Measurements from ENCODE around the gene NFIC. TPM values are rescaled to one million over a fixed set of nuclear protein-coding genes. Genes with fewer than 3 reads are reported as not detected.

NFIC gene
- polyA plus RNA-seq, 1 donor from 2014 or later = 0.24 TPM

GRCh38 chr19:3465552-3465951, 99.2 kb downstream of the NFIC start:
- TF ChIP-seq POLR2AphosphoS5 (IDR thresholded peaks at IDR 0.05) = no peak
- no peak for TF ChIP-seq EZH2 (IDR thresholded peaks at IDR 0.05; ENCODE audit: borderline replicate concordance, insufficient read depth, low read length, poor library complexity, severe bottlenecking)
- TF ChIP-seq MXI1 (conservative IDR thresholded peaks at IDR 0.05; ENCODE audit: poor library complexity, severe bottlenecking) = no peak
- no peak for TF ChIP-seq RAD21 (conservative IDR thresholded peaks at IDR 0.05)
- no peak for TF ChIP-seq SMC3 (conservative IDR thresholded peaks at IDR 0.05; ENCODE audit: poor library complexity)
- TF ChIP-seq TAF1 (IDR thresholded peaks at IDR 0.05; ENCODE audit: low read depth) = no peak
- TF ChIP-seq, protein P1, sequence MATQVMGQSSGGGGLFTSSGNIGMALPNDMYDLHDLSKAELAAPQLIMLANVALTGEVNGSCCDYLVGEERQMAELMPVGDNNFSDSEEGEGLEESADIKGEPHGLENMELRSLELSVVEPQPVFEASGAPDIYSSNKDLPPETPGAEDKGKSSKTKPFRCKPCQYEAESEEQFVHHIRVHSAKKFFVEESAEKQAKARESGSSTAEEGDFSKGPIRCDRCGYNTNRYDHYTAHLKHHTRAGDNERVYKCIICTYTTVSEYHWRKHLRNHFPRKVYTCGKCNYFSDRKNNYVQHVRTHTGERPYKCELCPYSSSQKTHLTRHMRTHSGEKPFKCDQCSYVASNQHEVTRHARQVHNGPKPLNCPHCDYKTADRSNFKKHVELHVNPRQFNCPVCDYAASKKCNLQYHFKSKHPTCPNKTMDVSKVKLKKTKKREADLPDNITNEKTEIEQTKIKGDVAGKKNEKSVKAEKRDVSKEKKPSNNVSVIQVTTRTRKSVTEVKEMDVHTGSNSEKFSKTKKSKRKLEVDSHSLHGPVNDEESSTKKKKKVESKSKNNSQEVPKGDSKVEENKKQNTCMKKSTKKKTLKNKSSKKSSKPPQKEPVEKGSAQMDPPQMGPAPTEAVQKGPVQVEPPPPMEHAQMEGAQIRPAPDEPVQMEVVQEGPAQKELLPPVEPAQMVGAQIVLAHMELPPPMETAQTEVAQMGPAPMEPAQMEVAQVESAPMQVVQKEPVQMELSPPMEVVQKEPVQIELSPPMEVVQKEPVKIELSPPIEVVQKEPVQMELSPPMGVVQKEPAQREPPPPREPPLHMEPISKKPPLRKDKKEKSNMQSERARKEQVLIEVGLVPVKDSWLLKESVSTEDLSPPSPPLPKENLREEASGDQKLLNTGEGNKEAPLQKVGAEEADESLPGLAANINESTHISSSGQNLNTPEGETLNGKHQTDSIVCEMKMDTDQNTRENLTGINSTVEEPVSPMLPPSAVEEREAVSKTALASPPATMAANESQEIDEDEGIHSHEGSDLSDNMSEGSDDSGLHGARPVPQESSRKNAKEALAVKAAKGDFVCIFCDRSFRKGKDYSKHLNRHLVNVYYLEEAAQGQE (IDR thresholded peaks at IDR 0.05; ENCODE audit: borderline replicate concordance) = no peak
- TF ChIP-seq, protein P2, sequence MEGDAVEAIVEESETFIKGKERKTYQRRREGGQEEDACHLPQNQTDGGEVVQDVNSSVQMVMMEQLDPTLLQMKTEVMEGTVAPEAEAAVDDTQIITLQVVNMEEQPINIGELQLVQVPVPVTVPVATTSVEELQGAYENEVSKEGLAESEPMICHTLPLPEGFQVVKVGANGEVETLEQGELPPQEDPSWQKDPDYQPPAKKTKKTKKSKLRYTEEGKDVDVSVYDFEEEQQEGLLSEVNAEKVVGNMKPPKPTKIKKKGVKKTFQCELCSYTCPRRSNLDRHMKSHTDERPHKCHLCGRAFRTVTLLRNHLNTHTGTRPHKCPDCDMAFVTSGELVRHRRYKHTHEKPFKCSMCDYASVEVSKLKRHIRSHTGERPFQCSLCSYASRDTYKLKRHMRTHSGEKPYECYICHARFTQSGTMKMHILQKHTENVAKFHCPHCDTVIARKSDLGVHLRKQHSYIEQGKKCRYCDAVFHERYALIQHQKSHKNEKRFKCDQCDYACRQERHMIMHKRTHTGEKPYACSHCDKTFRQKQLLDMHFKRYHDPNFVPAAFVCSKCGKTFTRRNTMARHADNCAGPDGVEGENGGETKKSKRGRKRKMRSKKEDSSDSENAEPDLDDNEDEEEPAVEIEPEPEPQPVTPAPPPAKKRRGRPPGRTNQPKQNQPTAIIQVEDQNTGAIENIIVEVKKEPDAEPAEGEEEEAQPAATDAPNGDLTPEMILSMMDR (IDR thresholded peaks at IDR 0.05; ENCODE audit: poor library complexity, severe bottlenecking) = no peak
- TF ChIP-seq EP300 (conservative IDR thresholded peaks at IDR 0.05; ENCODE audit: poor library complexity, severe bottlenecking) = no peak

DNA sequence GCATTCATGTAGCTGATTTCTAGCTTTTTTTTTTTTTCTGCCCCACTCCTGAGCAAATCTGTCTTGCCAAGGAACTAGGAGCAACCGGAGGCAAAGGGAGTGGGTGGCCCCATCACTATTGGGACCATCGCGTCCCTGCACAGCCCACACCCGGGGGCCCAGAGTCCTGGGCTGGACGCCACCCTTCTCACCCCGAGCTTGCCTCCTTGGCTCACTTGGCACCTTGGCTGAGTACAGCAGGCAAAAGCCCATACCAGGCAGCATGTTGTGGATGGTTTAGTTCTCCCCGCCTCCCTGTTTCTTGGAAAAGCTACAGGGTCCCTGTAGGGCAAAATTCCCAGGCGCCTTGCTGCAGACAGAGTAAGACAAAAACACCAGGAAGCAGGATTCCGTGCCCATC, 100.3 kb downstream of the NFIC start:
- H3K4me3 ChIP-seq (ENCODE audit: low read length) = no peak overlapping the region
- H3K27me3 ChIP-seq (ENCODE audit: insufficient read depth, low read depth, low read length) = peaks cover 45% of the 10 kb centered on the region
- no peak overlapping the region for H3K9ac ChIP-seq (ENCODE audit: low read length)
- no peaks in the 10 kb centered on the region for H3K9me2 ChIP-seq (ENCODE audit: insufficient read depth, low read length)
- H3K9me3 ChIP-seq (ENCODE audit: low read length) = no peaks in the 10 kb centered on the region
- TF ChIP-seq TAF1 (IDR thresholded peaks at IDR 0.05; ENCODE audit: low read depth) (no peak), EP300 (conservative IDR thresholded peaks at IDR 0.05; ENCODE audit: poor library complexity, severe bottlenecking) (no peak), RAD21 (conservative IDR thresholded peaks at IDR 0.05) (no peak), EZH2 (IDR thresholded peaks at IDR 0.05; ENCODE audit: borderline replicate concordance, insufficient read depth, low read length, poor library complexity, severe bottlenecking) (no peak), POLR2AphosphoS5 (IDR thresholded peaks at IDR 0.05) (no peak), SMC3 (conservative IDR thresholded peaks at IDR 0.05; ENCODE audit: poor library complexity) (no peak), MXI1 (conservative IDR thresholded peaks at IDR 0.05; ENCODE audit: poor library complexity, severe bottlenecking) (no peak)
- TF ChIP-seq, protein P1 (IDR thresholded peaks at IDR 0.05; ENCODE audit: borderline replicate concordance) = no peak
- TF ChIP-seq, protein P2 (IDR thresholded peaks at IDR 0.05; ENCODE audit: poor library complexity, severe bottlenecking) = no peak
- H3K27ac ChIP-seq (ENCODE audit: low read length) = no peak overlapping the region
- H2AFZ ChIP-seq (ENCODE audit: low read depth, low read length) = no peak overlapping the region
- H3K4me2 ChIP-seq (ENCODE audit: low read length) = no peak overlapping the region
- no peaks in the 10 kb centered on the region for H4K20me1 ChIP-seq (ENCODE audit: insufficient read depth)
- H3K36me3 ChIP-seq (ENCODE audit: insufficient read depth, low read length) = no peaks in the 10 kb centered on the region
- H3F3A ChIP-seq (ENCODE audit: insufficient read depth, low read length, poor library complexity, severe bottlenecking) = no peaks in the 10 kb centered on the region
- no peaks in the 10 kb centered on the region for H3K79me2 ChIP-seq (replicated peaks; ENCODE audit: insufficient read depth, low read length)

More at GRCh38 chr19:3465552-3465951, 99.2 kb downstream of the NFIC start:
- no peak overlapping the region for H3K9ac ChIP-seq (ENCODE audit: low read length)
- no peak overlapping the region for H3K27ac ChIP-seq (ENCODE audit: low read length)
- no peak overlapping the region for H3K4me3 ChIP-seq (ENCODE audit: low read length)
- H3F3A ChIP-seq (ENCODE audit: insufficient read depth, low read length, poor library complexity, severe bottlenecking) = no peaks in the 10 kb centered on the region
- no peak overlapping the region for H3K4me2 ChIP-seq (ENCODE audit: low read length)
- H3K36me3 ChIP-seq (ENCODE audit: insufficient read depth, low read length) = no peaks in the 10 kb centered on the region
- H3K27me3 ChIP-seq (ENCODE audit: insufficient read depth, low read depth, low read length) = peaks cover 45% of the 10 kb centered on the region
- H3K79me2 ChIP-seq (replicated peaks; ENCODE audit: insufficient read depth, low read length) = no peaks in the 10 kb centered on the region
- no peak overlapping the region for H2AFZ ChIP-seq (ENCODE audit: low read depth, low read length)
- H4K20me1 ChIP-seq (ENCODE audit: insufficient read depth) = no peaks in the 10 kb centered on the region
- H3K9me3 ChIP-seq (ENCODE audit: low read length) = no peaks in the 10 kb centered on the region
- no peaks in the 10 kb centered on the region for H3K9me2 ChIP-seq (ENCODE audit: insufficient read depth, low read length)
